SK-N-SH treated with all-trans-retinoic acid at 6 μM for 48 hours (cell line): Measurements from ENCODE around the gene THADA.

ENCODE experiments used
- ATAC-seq: fragments of 200-7000 bp; cut with Tn5 transposase; 3 replicates; pipeline ENCODE4 v1.9.1; 2020; ENCODE audit warnings: mild to moderate bottlenecking, moderate library complexity
- BACH2 ChIP-seq: fragments of 250-450 bp; sonication (Bioruptor Pico); IDR thresholded peaks from 2 replicates; pipeline ENCODE4 v1.9.0; 2021; ENCODE audit warnings: mild to moderate bottlenecking, borderline replicate concordance
- CSDC2 ChIP-seq: fragments of 250-450 bp; sonication (Bioruptor Pico); IDR thresholded peaks from 2 replicates; pipeline ENCODE4 v1.5.0; 2020; ENCODE audit warnings: mild to moderate bottlenecking, moderate library complexity
- ESRRG ChIP-seq: fragments of 250-450 bp; sonication (Bioruptor Pico); IDR thresholded peaks from 2 replicates; pipeline ENCODE4 v1.6.1; 2021; ENCODE audit warnings: mild to moderate bottlenecking
- GLIS3 ChIP-seq: fragments of 250-450 bp; sonication (Bioruptor Pico); IDR thresholded peaks from 2 replicates; pipeline ENCODE4 v1.5.0; 2020; ENCODE audit warnings: mild to moderate bottlenecking, moderate library complexity
- ISL1 ChIP-seq: fragments of 250-450 bp; sonication (Bioruptor Pico); IDR thresholded peaks from 2 replicates; pipeline ENCODE4 v2.1.2; 2022; ENCODE audit warnings: mild to moderate bottlenecking, moderate library complexity
- OSR1 ChIP-seq: fragments of 250-450 bp; sonication (Bioruptor Pico); IDR thresholded peaks from 2 replicates; pipeline ENCODE4 v1.8.0; 2022; ENCODE audit warnings: moderate library complexity, mild to moderate bottlenecking, inconsistent platforms
- PPARA ChIP-seq: fragments of 250-450 bp; sonication (Bioruptor Pico); IDR thresholded peaks from 2 replicates; pipeline ENCODE4 v1.5.0; 2020; ENCODE audit warnings: mild to moderate bottlenecking, borderline replicate concordance
- RARB ChIP-seq: fragments of 250-450 bp; sonication (Bioruptor Pico); IDR thresholded peaks from 2 replicates; pipeline ENCODE4 v1.8.0; 2021; ENCODE audit warnings: mild to moderate bottlenecking, moderate library complexity
- SNAI2 ChIP-seq: fragments of 250-450 bp; sonication (Bioruptor Pico); IDR thresholded peaks from 2 replicates; pipeline ENCODE4 v1.5.0; 2020; ENCODE audit warnings: mild to moderate bottlenecking, moderate library complexity
- TCF4 ChIP-seq: fragments of 250-450 bp; sonication (Bioruptor Pico); IDR thresholded peaks from 2 replicates; pipeline ENCODE4 v1.8.0; 2021; ENCODE audit warnings: mild to moderate bottlenecking, moderate library complexity, borderline replicate concordance
- TOX ChIP-seq: fragments of 250-450 bp; sonication (Bioruptor Pico); IDR thresholded peaks from 2 replicates; pipeline ENCODE4 v1.8.0; 2021; ENCODE audit warnings: mild to moderate bottlenecking, moderate library complexity, borderline replicate concordance
- ZFP3 ChIP-seq: fragments of 250-450 bp; sonication (Bioruptor Pico); IDR thresholded peaks from 2 replicates; pipeline ENCODE4 v1.5.0; 2020; ENCODE audit warnings: mild to moderate bottlenecking, moderate library complexity
- ZFP30 ChIP-seq: fragments of 450-650 bp; formaldehyde crosslinking; IDR thresholded peaks from 2 replicates; pipeline ENCODE4 v1.5.0; 2022; ENCODE audit warnings: mild to moderate bottlenecking, moderate library complexity
- ZNF565 ChIP-seq: fragments of 450-650 bp; formaldehyde crosslinking; conservative IDR thresholded peaks from 2 replicates; pipeline ENCODE4 v1.5.0; 2020; ENCODE audit warnings: low read depth, mild to moderate bottlenecking, moderate library complexity
- ZNF70 ChIP-seq: fragments of 450-650 bp; formaldehyde crosslinking; IDR thresholded peaks from 2 replicates; pipeline ENCODE4 v1.5.0; 2020; ENCODE audit warnings: mild to moderate bottlenecking, moderate library complexity
- ZNF8 ChIP-seq: fragments of 450-650 bp; formaldehyde crosslinking; IDR thresholded peaks from 2 replicates; pipeline ENCODE4 v1.5.0; 2020; ENCODE audit warnings: mild to moderate bottlenecking, moderate library complexity
- TF ChIP-seq, protein P1 (sequence below): fragments of 250-450 bp; sonication (Bioruptor Pico); IDR thresholded peaks from 2 replicates; pipeline ENCODE4 v1.8.0; 2021; ENCODE audit warnings: low read depth, mild to moderate bottlenecking, moderate library complexity, borderline replicate concordance
- TF ChIP-seq, protein P2 (sequence below): fragments of 250-450 bp; sonication (Bioruptor Pico); IDR thresholded peaks from 2 replicates; pipeline ENCODE4 v1.5.0; 2020; ENCODE audit warnings: mild to moderate bottlenecking, moderate library complexity
- TF ChIP-seq, protein P3 (sequence below): fragments of 250-450 bp; sonication (Bioruptor Pico); IDR thresholded peaks from 2 replicates; pipeline ENCODE4 v1.8.0; 2020; ENCODE audit warnings: mild to moderate bottlenecking, moderate library complexity, borderline replicate concordance
- TF ChIP-seq, protein P4 (sequence below): fragments of 250-450 bp; sonication (Bioruptor Pico); IDR thresholded peaks from 2 replicates; pipeline ENCODE4 v1.5.1; 2020; ENCODE audit warnings: low read depth, mild to moderate bottlenecking, moderate library complexity

THADA gene

DNA sequence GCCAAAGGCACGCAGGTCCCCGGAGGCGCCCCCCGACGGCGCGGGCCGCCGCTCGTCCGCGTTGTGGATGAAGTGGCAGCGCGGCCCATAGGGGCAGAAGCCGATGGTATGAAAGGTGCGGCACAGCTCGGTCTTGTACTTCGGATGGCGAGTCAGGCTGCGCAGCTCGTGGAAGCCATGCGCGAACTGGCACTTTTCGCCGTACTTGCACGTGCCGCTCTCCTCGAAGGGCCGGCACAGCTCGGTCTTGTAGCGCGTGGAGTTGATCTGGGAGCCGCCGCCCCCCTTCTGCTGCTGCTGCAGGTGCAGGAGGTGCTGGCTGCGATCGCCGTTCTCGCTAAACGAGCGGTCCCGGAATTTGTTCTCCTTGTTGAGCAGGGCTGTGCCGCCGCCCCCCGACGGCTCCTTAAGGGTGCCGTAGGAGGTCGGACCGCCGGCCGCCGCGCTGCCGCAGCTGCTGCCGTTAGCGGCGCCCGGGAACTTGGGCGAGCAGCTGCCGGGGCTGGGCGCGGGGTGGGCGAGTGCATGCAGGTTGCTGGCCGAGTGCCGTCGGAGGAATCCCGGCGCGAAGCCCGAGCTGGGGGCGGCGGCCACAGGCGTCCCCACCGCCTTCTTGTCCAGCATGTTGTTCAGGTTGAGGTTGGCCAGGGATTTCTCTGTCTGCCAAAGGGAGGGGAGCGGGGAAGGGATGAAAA is 370.6 kb downstream of the THADA start:
- ATAC-seq, result no peak
- TF ChIP-seq TOX (CRISPR knock-in tag), result no peak
- no peak for TF ChIP-seq ZNF70
- TF ChIP-seq, protein P1, sequence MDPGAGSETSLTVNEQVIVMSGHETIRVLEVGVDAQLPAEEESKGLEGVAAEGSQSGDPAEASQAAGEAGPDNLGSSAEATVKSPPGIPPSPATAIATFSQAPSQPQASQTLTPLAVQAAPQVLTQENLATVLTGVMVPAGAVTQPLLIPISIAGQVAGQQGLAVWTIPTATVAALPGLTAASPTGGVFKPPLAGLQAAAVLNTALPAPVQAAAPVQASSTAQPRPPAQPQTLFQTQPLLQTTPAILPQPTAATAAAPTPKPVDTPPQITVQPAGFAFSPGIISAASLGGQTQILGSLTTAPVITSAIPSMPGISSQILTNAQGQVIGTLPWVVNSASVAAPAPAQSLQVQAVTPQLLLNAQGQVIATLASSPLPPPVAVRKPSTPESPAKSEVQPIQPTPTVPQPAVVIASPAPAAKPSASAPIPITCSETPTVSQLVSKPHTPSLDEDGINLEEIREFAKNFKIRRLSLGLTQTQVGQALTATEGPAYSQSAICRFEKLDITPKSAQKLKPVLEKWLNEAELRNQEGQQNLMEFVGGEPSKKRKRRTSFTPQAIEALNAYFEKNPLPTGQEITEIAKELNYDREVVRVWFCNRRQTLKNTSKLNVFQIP (CRISPR knock-in tag), result no peak
- no peak for TF ChIP-seq ZFP3 (CRISPR knock-in tag)
- no peak for TF ChIP-seq ZNF565 (CRISPR knock-in tag)

DNA sequence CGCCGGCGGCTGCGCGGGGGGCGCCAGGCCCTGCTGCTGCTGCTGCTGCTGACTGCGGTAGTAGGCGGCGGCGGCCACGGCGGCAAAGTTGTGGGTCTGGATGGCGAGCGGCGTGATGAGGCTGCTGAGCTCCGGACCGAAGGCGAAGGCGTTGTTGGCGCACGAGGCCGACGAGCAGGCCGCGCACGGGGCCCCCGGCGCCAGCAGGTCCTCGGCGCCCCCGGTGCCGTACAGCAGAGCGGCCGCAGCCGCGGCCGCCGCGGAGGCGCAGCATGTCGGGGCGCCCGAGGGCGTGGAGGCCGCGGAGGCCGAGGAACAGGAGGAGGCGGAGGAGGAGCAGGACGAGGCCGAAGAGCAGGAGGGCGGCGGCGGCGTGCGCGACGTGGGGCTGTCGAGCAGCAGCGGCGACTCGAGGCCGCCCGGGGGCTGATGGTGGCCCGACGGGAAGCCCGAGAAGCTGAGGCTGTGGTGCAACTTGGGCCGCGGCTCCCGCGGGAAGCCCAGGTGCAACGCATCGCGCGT is 371.2 kb downstream of the THADA start:
- ATAC-seq, result no peak
- TF ChIP-seq SNAI2 (CRISPR knock-in tag) (no peak), ZFP3 (CRISPR knock-in tag) (no peak), TCF4 (CRISPR knock-in tag) (no peak), ZFP30 (CRISPR knock-in tag) (no peak), OSR1 (CRISPR knock-in tag) (no peak), TOX (CRISPR knock-in tag) (no peak), ZNF70 (no peak), RARB (CRISPR knock-in tag) (no peak), ZNF8 (CRISPR knock-in tag) (no peak), BACH2 (CRISPR knock-in tag) (no peak), GLIS3 (CRISPR knock-in tag) (no peak), CSDC2 (CRISPR knock-in tag) (no peak), PPARA (CRISPR knock-in tag) (no peak), ZNF565 (CRISPR knock-in tag) (no peak), ISL1 (CRISPR knock-in tag) (no peak)
- TF ChIP-seq, protein P2, sequence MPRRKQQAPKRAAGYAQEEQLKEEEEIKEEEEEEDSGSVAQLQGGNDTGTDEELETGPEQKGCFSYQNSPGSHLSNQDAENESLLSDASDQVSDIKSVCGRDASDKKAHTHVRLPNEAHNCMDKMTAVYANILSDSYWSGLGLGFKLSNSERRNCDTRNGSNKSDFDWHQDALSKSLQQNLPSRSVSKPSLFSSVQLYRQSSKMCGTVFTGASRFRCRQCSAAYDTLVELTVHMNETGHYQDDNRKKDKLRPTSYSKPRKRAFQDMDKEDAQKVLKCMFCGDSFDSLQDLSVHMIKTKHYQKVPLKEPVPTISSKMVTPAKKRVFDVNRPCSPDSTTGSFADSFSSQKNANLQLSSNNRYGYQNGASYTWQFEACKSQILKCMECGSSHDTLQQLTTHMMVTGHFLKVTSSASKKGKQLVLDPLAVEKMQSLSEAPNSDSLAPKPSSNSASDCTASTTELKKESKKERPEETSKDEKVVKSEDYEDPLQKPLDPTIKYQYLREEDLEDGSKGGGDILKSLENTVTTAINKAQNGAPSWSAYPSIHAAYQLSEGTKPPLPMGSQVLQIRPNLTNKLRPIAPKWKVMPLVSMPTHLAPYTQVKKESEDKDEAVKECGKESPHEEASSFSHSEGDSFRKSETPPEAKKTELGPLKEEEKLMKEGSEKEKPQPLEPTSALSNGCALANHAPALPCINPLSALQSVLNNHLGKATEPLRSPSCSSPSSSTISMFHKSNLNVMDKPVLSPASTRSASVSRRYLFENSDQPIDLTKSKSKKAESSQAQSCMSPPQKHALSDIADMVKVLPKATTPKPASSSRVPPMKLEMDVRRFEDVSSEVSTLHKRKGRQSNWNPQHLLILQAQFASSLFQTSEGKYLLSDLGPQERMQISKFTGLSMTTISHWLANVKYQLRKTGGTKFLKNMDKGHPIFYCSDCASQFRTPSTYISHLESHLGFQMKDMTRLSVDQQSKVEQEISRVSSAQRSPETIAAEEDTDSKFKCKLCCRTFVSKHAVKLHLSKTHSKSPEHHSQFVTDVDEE, result no peak
- TF ChIP-seq, protein P3, sequence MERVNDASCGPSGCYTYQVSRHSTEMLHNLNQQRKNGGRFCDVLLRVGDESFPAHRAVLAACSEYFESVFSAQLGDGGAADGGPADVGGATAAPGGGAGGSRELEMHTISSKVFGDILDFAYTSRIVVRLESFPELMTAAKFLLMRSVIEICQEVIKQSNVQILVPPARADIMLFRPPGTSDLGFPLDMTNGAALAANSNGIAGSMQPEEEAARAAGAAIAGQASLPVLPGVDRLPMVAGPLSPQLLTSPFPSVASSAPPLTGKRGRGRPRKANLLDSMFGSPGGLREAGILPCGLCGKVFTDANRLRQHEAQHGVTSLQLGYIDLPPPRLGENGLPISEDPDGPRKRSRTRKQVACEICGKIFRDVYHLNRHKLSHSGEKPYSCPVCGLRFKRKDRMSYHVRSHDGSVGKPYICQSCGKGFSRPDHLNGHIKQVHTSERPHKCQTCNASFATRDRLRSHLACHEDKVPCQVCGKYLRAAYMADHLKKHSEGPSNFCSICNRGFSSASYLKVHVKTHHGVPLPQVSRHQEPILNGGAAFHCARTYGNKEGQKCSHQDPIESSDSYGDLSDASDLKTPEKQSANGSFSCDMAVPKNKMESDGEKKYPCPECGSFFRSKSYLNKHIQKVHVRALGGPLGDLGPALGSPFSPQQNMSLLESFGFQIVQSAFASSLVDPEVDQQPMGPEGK (CRISPR knock-in tag), result no peak
- TF ChIP-seq, protein P4, sequence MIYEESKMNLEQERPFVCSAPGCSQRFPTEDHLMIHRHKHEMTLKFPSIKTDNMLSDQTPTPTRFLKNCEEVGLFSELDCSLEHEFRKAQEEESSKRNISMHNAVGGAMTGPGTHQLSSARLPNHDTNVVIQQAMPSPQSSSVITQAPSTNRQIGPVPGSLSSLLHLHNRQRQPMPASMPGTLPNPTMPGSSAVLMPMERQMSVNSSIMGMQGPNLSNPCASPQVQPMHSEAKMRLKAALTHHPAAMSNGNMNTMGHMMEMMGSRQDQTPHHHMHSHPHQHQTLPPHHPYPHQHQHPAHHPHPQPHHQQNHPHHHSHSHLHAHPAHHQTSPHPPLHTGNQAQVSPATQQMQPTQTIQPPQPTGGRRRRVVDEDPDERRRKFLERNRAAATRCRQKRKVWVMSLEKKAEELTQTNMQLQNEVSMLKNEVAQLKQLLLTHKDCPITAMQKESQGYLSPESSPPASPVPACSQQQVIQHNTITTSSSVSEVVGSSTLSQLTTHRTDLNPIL (CRISPR knock-in tag), result no peak

DNA sequence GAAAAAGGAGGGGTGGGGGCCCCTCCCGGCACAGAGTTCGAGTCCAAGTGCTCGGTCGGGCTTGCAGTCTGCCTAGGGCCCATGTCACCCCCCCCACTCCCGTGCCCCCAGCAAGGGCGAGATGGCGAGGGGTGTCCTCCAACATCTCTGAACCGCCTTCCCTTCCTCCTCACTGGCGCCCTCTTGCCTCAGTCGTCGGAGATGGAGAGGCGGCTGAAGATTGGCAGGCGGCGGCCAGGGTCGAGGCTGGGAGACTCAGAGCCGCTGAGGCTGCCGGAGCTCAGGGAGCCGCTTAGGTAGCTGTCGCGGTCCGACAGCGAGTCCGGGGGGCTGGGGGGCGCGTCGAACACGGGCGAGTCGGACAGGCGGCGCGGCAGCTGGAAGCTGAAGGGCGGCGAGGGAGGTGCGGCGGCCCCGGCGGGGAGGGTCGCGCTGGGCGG is 371.7 kb downstream of the THADA start:
- TF ChIP-seq ZNF565 (CRISPR knock-in tag) (no peak), ZNF70 (peak; percentile 51; the same call in 1 of the 2 replicates), OSR1 (CRISPR knock-in tag) (no peak), ESRRG (CRISPR knock-in tag) (0 out of 2 replicates have a peak, but pooled peaks have one; percentile 54)
- TF ChIP-seq, protein P2, result peak; percentile 46; the same call in 1 of the 2 replicates
- ATAC-seq, result no peak
